NCI-H748 (cell line): ENCODE results near the gene ST6GALNAC3.
A peak's percentile ranks its signal among the peaks of the same experiment; 100 is the strongest.
"Not testable (repeated sequence)": the region's sequence is repeated elsewhere in the genome, so short reads cannot be mapped to it uniquely, and the experiment has no call there.

Experiments used
- DNase-seq: peaks from one replicate; lab custom pipeline; 2025; ENCODE audit not compliant: unreplicated experiment; lab: John Stamatoyannopoulos, UW

ST6GALNAC3 gene

GRCh38 chr1:76613886-76614285 lies 539.3 kb downstream of the ST6GALNAC3 start:
- DNase-seq, result no peak

- no peak for DNase-seq
Measured at GRCh38 chr1:76615253-76616035, 540.9 kb downstream of the ST6GALNAC3 start.

GRCh38 chr1:76620371-76620770 lies 545.8 kb downstream of the ST6GALNAC3 start:
- DNase-seq, result no peak

- no peak for DNase-seq
Measured at GRCh38 chr1:76622774-76623528, 548.4 kb downstream of the ST6GALNAC3 start.

GRCh38 chr1:76625886-76626678 lies 551.5 kb downstream of the ST6GALNAC3 start:
- peak; percentile 83 for DNase-seq

GRCh38 chr1:76627498-76627897 lies 553.0 kb downstream of the ST6GALNAC3 start:
- DNase-seq, result no peak

- DNase-seq, result no peak
Measured at GRCh38 chr1:76627901-76628300, 553.4 kb downstream of the ST6GALNAC3 start.

GRCh38 chr1:76632136-76632535 lies 557.6 kb downstream of the ST6GALNAC3 start:
- no peak for DNase-seq

- DNase-seq, result no peak
Measured at GRCh38 chr1:76635784-76636183, 561.2 kb downstream of the ST6GALNAC3 start.

- peak; percentile 46 for DNase-seq
Measured at GRCh38 chr1:76639181-76639580, 564.6 kb downstream of the ST6GALNAC3 start.

GRCh38 chr1:76640092-76640491 lies 565.5 kb downstream of the ST6GALNAC3 start:
- no peak for DNase-seq

GRCh38 chr1:76640723-76641122 lies 566.2 kb downstream of the ST6GALNAC3 start:
- DNase-seq, result no peak

GRCh38 chr1:76644139-76644538 lies 569.6 kb downstream of the ST6GALNAC3 start:
- no peak for DNase-seq

GRCh38 chr1:76652860-76653259 lies 578.3 kb downstream of the ST6GALNAC3 start:
- DNase-seq, result not testable (repeated sequence)

- DNase-seq, result no peak
Measured at GRCh38 chr1:76657623-76658022, 583.1 kb downstream of the ST6GALNAC3 start.

- DNase-seq, result no peak
Measured at GRCh38 chr1:76659171-76659940, 584.8 kb downstream of the ST6GALNAC3 start.

- no peak for DNase-seq
Measured at GRCh38 chr1:76661531-76661930, 587.0 kb downstream of the ST6GALNAC3 start.

GRCh38 chr1:76666499-76666898 lies 592.0 kb downstream of the ST6GALNAC3 start:
- no peak for DNase-seq

- DNase-seq, result peak; percentile 25
Measured at GRCh38 chr1:76668046-76668445, 593.5 kb downstream of the ST6GALNAC3 start.

GRCh38 chr1:76669131-76669530 lies 594.6 kb downstream of the ST6GALNAC3 start:
- DNase-seq, result no peak
